ENCODE measurements around the gene MICAL2. TPM values are rescaled to one million over a fixed set of nuclear protein-coding genes. Genes with fewer than 3 reads are reported as not detected.

The MICAL2 gene
- total RNA-seq, 1 donor from 2014 or later, result 104 TPM

GRCh38 chr11:12213883-12214282 is 103.5 kb downstream of the MICAL2 start:
- DNase-seq (ENCODE audit: low read depth), result no peak
- no peak overlapping the region for H3K4me3 ChIP-seq (ENCODE audit: low read depth, low read length)
- TF ChIP-seq CTCF (conservative IDR thresholded peaks at IDR 0.05; ENCODE audit: low read depth, low read length), result no peak

- no peak for TF ChIP-seq CTCF (conservative IDR thresholded peaks at IDR 0.05; ENCODE audit: low read depth, low read length)
- no peak for DNase-seq (ENCODE audit: low read depth)
- H3K4me3 ChIP-seq (ENCODE audit: low read depth, low read length), result no peak overlapping the region
Observed at GRCh38 chr11:12214751-12215150, 104.4 kb downstream of the MICAL2 start.

- H3K4me3 ChIP-seq (ENCODE audit: low read depth, low read length), result no peak overlapping the region
- TF ChIP-seq CTCF (conservative IDR thresholded peaks at IDR 0.05; ENCODE audit: low read depth, low read length), result no peak
- no peak for DNase-seq (ENCODE audit: low read depth)
Observed at GRCh38 chr11:12215181-12215593, 104.8 kb downstream of the MICAL2 start.

GRCh38 chr11:12216041-12216451 is 105.7 kb downstream of the MICAL2 start:
- no peak overlapping the region for H3K4me3 ChIP-seq (ENCODE audit: low read depth, low read length)
- no peak for TF ChIP-seq CTCF (conservative IDR thresholded peaks at IDR 0.05; ENCODE audit: low read depth, low read length)
- DNase-seq (ENCODE audit: low read depth), result no peak

GRCh38 chr11:12216671-12217374 is 106.4 kb downstream of the MICAL2 start:
- no peak for DNase-seq (ENCODE audit: low read depth)
- no peak for TF ChIP-seq CTCF (conservative IDR thresholded peaks at IDR 0.05; ENCODE audit: low read depth, low read length)
- no peak overlapping the region for H3K4me3 ChIP-seq (ENCODE audit: low read depth, low read length)

GRCh38 chr11:12217879-12218278 is 107.5 kb downstream of the MICAL2 start:
- no peak overlapping the region for H3K4me3 ChIP-seq (ENCODE audit: low read depth, low read length)
- no peak for DNase-seq (ENCODE audit: low read depth)
- no peak for TF ChIP-seq CTCF (conservative IDR thresholded peaks at IDR 0.05; ENCODE audit: low read depth, low read length)

- no peak for DNase-seq (ENCODE audit: low read depth)
- no peak for TF ChIP-seq CTCF (conservative IDR thresholded peaks at IDR 0.05; ENCODE audit: low read depth, low read length)
- H3K4me3 ChIP-seq (ENCODE audit: low read depth, low read length), result no peak overlapping the region
Observed at GRCh38 chr11:12218909-12219308, 108.5 kb downstream of the MICAL2 start.
